ENCODE results near the gene FNIP1. TPM values are rescaled to one million over a fixed set of nuclear protein-coding genes. Genes with fewer than 3 reads are reported as not detected.

The FNIP1 gene
- polyA plus RNA-seq, 1 donor (not counting 4 experiments of a cell fraction or from before 2014, with no cell fraction given) = 14.6 TPM

- Histone ChIP-seq H3K79me2 (ENCODE audit: control insufficient read depth, insufficient read depth, low read length) (no peaks in the 10 kb centered on the region), H4K20me1 (ENCODE audit: control insufficient read depth, extremely low read depth, insufficient read depth, low read length) (no peaks in the 10 kb centered on the region), H3K36me3 (ENCODE audit: control insufficient read depth in 2 of 2, extremely low read depth in 1 of 2, insufficient read depth in 2 of 2, low read length in 2 of 2) (peaks cover 14 to 17% of the 10 kb centered on the region in 2 experiments), H2AFZ (ENCODE audit: control insufficient read depth, low read length) (no peak overlapping the region), H3K4me3 (ENCODE audit: control insufficient read depth in 2 of 3, extremely low read depth in 1 of 3, insufficient read depth in 2 of 3, low read depth in 1 of 3, low read length in 3 of 3) (no peak overlapping the region), H3K27me3 (ENCODE audit: control insufficient read depth, extremely low read depth, insufficient read depth, low read length) (no peaks in the 10 kb centered on the region), H3K9me3 (ENCODE audit: control insufficient read depth, low read depth, low read length) (no peaks in the 10 kb centered on the region), H3K27ac (ENCODE audit: control insufficient read depth, insufficient read depth, low read length) (no peak overlapping the region), H3K9ac (ENCODE audit: control insufficient read depth, extremely low read depth, insufficient read depth, low read length) (no peak overlapping the region), H3K4me2 (ENCODE audit: control insufficient read depth, extremely low read depth, insufficient read depth, low read depth, low read length) (no peak overlapping the region), H3K9me1 (ENCODE audit: control insufficient read depth, extremely low read depth, insufficient read depth, low read length) (no peaks in the 10 kb centered on the region), H3K4me1 (ENCODE audit: control insufficient read depth, extremely low read depth, insufficient read depth, low read length) (no peaks in the 10 kb centered on the region)
- dilution Hi-C loops (cut with MboI; ENCODE audit: extremely low pct_ligation_motif_present, low sequenced_read_pairs) = no loop called here
- TF ChIP-seq EZH2 (IDR thresholded peaks at IDR 0.05; ENCODE audit: low read length) (no peak), CTCF (optimal IDR thresholded peaks at IDR 0.05 in 1 of 3, IDR thresholded peaks at IDR 0.05 in 1 of 3, conservative IDR thresholded peaks at IDR 0.05 in 1 of 3; ENCODE audit: extremely low read depth in 1 of 3, insufficient read depth in 2 of 3, low read length in 3 of 3) (no peak)
- DNase-seq (ENCODE audit: low read depth, low spot score) = no peak
- no peak for FAIRE-seq
Observed at GRCh38 chr5:131677115-131677514, 119.7 kb downstream of the FNIP1 start.

- TF ChIP-seq CTCF (optimal IDR thresholded peaks at IDR 0.05 in 1 of 3, IDR thresholded peaks at IDR 0.05 in 1 of 3, conservative IDR thresholded peaks at IDR 0.05 in 1 of 3; ENCODE audit: extremely low read depth in 1 of 3, insufficient read depth in 2 of 3, low read length in 3 of 3) (no peak), EZH2 (IDR thresholded peaks at IDR 0.05; ENCODE audit: low read length) (no peak)
- H3K9ac ChIP-seq (ENCODE audit: control insufficient read depth, extremely low read depth, insufficient read depth, low read length) = no peak overlapping the region
- H3K79me2 ChIP-seq (ENCODE audit: control insufficient read depth, insufficient read depth, low read length) = no peaks in the 10 kb centered on the region
- H3K4me2 ChIP-seq (ENCODE audit: control insufficient read depth, extremely low read depth, insufficient read depth, low read depth, low read length) = no peak overlapping the region
- no peaks in the 10 kb centered on the region for H3K4me1 ChIP-seq (ENCODE audit: control insufficient read depth, extremely low read depth, insufficient read depth, low read length)
- no peak for DNase-seq (ENCODE audit: low read depth, low spot score)
- H3K9me1 ChIP-seq (ENCODE audit: control insufficient read depth, extremely low read depth, insufficient read depth, low read length) = no peaks in the 10 kb centered on the region
- no peaks in the 10 kb centered on the region for H3K27me3 ChIP-seq (ENCODE audit: control insufficient read depth, extremely low read depth, insufficient read depth, low read length)
- no peak overlapping the region for H3K4me3 ChIP-seq (ENCODE audit: control insufficient read depth in 2 of 3, extremely low read depth in 1 of 3, insufficient read depth in 2 of 3, low read depth in 1 of 3, low read length in 3 of 3)
- dilution Hi-C loops (cut with MboI; ENCODE audit: extremely low pct_ligation_motif_present, low sequenced_read_pairs) = no loop called here
- no peaks in the 10 kb centered on the region for H4K20me1 ChIP-seq (ENCODE audit: control insufficient read depth, extremely low read depth, insufficient read depth, low read length)
- H3K36me3 ChIP-seq (ENCODE audit: control insufficient read depth in 2 of 2, extremely low read depth in 1 of 2, insufficient read depth in 2 of 2, low read length in 2 of 2) = peaks cover 19 to 21% of the 10 kb centered on the region in 2 experiments
- FAIRE-seq = no peak
- no peak overlapping the region for H2AFZ ChIP-seq (ENCODE audit: control insufficient read depth, low read length)
- no peak overlapping the region for H3K27ac ChIP-seq (ENCODE audit: control insufficient read depth, insufficient read depth, low read length)
- H3K9me3 ChIP-seq (ENCODE audit: control insufficient read depth, low read depth, low read length) = no peaks in the 10 kb centered on the region
Observed at GRCh38 chr5:131672776-131673175, 124.0 kb downstream of the FNIP1 start.

Data from keratinocyte (primary cell).